ENCODE results near the gene EXOC6.

EXOC6 gene

DNA sequence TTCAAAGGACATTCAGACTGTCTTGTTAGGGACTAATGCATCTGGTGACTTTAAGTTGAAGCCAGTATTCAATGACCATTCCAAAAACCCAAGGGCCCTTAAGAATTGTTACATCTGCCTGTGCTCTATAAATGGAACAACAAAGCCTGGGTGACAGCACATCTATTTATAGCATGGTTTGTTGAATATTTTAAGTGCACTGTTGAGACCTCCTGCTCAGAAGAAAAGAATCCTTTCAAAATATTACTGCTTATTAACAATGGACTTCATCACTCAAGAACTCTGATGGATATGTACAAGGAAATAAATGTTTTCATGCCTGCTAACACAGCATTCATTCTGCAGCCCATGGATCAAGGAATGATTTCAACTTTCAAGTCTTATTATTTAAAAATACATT, 179.2 kb downstream of the EXOC6 start:
- FAIRE-seq, result no peak

DNA sequence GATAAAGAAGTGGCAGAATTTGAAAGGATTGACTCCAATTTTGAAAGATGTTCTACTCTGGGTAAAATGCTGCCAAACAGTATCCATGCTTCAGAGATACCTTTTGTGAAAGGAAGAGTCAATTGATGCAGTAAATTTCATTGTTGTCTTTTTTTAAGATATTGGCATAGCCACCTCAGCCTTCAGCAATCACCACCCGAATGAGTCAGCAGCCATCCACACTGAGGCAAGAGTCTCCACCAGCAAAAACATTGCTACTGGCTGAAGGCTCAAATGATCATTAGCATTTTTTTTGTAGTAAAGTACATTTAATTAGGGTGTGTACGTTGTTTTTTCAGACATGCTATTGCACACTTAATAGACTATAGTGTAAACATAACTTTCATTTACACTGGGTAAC, 180.6 kb downstream of the EXOC6 start:
- no peak for FAIRE-seq

- FAIRE-seq, result peak; percentile 90
These were observed 182.1 kb downstream of the EXOC6 start for GRCh38 chr10:93030409-93030808.

DNA sequence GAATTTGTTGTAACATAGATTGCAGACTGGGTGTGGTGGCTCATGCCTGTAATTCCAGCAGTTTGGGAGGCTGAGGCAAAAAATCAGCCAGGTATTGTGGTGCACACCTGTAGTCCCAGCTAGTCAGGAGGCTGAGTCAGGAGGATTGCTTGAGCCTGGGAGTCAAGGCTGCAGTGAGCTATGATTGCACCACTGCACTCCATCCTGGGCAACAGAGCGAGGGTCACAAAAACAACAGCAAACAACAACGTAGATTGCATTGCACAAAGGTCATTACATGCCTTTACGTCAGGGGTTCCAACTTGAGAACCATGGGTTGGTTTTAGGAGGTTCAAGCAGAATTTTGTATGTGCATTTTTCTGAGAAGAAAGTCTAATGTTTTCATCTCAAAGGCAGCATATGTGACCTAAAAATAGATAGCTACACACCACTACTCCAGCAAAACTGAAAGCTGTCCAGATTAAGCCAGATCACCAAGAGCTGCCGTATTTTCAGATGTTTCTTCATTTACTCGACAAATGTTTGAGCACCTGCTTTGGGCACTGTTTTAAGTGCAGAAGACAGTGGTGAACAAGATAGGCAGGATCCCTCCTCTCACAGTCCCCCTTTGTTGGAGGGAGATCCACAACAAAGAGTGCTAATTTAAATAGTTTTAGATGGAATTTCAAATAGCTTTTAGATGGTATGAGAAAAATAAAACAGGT, 183.9 kb downstream of the EXOC6 start:
- FAIRE-seq, result no peak

DNA sequence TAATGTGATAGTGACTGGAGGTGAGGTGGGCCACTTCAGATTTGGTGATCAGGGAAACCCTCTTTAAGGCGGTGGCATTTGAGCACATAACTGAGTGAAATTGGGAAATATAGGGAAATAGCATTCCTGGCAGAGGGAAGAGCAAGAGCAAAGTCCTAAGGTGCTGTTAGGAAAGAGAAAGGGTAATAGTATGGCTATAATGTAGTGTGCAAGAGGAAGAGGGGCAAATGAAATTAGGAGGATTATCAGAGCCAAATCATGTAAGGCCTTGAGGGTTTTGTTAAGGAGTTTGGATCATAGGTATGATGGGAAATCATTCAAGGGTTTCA, 184.5 kb downstream of the EXOC6 start:
- FAIRE-seq, result no peak

GRCh38 chr10:93034426-93034825, 186.1 kb downstream of the EXOC6 start:
- FAIRE-seq, result no peak

DNA sequence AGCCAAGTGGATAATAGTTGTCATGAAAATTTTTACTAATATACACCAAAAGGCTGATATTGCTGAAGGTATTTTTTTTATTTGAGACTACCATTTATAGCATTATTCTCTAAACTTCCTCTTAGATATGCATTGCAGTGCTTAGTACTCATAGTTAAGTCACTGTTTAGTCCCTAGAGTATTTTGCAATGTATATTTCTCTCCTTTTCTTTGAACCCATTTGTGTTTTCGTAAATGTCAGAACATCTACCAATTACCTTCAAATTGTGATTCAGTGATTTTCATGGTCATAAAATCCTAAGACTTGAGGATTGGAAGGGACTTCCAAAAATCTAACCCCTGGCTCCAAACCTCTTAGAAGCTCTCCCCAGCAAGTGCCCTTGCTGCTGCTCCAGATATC, 190.8 kb downstream of the EXOC6 start:
- no peak for FAIRE-seq

- FAIRE-seq, result no peak
These were observed 191.4 kb downstream of the EXOC6 start for GRCh38 chr10:93039721-93040120.

DNA sequence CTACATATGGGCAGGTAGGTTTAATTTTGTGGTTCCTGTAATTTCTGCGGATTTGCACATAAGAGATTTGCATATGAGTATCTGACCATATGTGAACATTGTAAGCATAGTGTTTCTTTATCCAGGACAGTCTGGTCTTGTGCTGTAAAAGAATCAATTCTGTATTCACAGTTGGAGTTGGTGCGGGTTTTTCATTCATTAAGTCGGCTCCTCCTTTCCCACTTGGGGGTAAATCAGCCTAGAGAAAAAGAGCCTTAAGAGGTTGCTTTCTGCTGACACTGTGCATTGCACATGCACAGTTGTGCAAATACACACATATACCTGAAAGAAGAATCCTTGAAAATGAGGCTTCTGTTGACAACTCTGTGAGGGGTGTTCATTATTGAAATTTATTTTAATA, 206.2 kb downstream of the EXOC6 start:
- FAIRE-seq, result no peak

DNA sequence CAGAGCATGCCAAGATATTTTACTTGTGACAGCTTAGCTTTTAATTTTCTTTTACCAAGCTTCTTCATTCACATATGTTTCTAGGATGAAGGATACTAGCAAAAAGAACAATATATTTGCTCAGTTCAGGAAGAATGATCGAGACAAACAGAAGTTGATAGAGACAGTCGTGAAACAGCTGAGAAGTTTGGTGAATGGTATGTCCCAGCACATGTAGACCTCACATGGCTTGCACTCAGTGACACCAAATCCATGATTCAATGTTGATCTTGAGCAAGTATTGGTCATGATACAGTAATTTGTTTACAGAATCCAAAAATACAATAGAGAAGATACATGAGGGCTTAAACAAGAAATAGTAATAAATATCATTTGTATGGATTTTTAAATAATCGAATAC, 209.8 kb downstream of the EXOC6 start:
- FAIRE-seq, result no peak

GRCh38 chr10:93059975-93060886, 211.9 kb downstream of the EXOC6 start, which contains the start of gene CYP26C1:
TSS of gene CYP26C1 (plus strand) at chr10:93060798. CDS start at chr10:93061264, 466 bp downstream.
- no peak for FAIRE-seq

- FAIRE-seq, result no peak
These were observed 212.7 kb downstream of the EXOC6 start for GRCh38 chr10:93060887-93061593.

DNA sequence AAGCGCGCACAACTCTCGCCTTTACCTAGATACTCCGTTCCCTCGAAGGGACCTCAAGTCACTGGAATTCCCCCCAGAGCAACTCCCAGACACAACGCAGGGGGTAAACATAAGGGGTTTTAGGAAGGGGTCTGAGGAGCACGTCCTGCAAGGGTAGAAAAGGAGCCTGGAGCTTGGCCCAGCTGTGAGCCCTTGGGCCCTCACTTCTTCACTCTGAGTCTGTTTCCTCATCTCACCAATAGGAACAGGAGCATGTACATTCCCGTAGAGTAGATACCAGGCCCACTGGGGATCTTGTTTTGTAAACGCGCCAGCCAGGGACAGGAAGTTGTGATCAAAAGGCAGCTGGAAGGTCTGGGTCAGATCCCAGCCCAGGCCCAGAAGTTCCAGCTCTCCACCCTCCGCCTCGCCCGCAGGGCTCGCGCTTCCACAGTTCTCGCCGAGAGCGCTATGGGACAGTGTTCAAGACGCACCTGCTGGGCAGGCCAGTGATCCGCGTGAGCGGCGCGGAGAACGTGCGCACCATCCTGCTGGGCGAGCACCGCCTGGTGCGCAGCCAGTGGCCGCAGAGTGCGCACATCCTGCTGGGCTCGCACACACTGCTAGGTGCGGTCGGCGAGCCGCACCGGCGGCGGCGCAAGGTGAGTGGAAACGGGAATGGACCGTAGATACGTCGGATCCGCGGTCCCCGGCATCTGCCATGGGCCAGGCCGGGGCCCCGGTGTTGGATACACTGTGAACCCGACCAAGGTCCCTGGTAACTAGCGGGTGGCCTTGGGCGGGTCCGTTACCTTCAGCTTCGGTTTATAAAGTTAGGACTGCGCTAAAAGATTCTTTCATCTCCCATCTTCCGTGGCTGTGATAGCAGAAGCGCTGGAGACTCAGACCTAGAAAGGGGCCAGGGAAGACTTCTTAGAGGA, 213.5 kb downstream of the EXOC6 start:
- FAIRE-seq, result no peak

DNA sequence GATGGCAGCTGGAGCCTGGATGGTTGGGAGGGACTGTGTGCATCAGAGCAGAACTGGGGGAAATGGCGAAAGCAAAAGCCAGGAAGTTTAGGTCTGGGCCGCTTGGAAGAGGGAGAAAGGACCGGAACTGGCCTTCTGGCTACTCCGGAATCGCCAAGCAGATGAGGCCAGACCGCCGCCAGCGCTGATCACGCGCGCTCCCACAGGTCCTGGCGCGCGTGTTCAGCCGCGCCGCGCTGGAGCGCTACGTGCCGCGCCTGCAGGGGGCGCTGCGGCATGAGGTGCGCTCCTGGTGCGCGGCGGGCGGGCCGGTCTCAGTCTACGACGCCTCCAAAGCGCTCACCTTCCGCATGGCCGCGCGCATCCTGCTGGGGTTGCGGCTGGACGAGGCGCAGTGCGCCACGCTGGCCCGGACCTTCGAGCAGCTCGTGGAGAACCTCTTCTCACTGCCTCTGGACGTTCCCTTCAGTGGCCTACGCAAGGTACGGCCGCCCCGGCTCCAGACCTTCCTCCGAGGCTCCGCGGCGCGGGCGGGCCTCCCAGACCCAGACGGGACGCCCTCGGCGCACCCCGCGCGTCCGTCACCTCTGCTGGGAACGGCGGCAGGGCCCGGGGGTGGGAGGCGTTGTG, 214.3 kb downstream of the EXOC6 start:
- no peak for FAIRE-seq

DNA sequence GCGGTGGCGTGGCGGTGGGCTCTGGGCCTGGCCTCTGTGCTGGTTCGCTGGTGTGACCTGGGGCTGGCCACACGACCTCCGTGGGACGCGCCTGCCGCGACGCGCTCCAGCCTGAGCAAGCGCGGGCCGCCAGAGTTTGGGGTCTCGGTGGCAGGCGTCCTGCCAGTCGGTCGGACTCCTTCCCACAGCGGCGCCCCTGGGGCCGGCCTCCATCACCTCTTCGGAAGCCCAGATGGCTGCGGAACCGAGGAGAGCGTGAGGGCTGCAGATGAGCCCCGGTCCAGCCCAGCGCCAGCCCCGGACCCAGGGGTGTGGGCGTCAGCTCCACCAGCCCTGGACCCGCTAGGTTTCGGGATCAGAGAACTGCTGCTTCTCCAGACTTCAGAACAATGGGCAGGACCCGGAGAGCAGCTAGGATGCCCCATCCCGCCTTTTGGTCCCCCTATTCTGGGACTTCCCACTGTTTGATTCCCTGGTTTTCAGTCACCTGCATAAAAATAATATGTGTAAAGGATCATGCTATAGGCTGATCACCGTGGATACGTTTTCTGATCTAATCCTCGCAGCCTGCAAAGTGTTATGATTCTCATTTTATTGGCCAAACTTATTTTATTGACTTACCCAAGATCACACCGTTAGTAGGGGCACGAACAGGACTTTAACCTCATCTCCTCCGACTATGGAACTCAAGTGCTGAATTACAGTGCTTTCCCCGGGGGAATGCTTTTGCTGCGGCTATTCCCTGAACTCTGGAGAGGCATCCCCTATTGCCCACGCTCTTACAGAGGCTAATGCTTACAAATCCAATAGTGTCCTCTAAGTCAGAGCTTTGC, 215.0 kb downstream of the EXOC6 start:
- FAIRE-seq, result no peak

GRCh38 chr10:93063977-93064660, 215.8 kb downstream of the EXOC6 start:
- no peak for FAIRE-seq

DNA sequence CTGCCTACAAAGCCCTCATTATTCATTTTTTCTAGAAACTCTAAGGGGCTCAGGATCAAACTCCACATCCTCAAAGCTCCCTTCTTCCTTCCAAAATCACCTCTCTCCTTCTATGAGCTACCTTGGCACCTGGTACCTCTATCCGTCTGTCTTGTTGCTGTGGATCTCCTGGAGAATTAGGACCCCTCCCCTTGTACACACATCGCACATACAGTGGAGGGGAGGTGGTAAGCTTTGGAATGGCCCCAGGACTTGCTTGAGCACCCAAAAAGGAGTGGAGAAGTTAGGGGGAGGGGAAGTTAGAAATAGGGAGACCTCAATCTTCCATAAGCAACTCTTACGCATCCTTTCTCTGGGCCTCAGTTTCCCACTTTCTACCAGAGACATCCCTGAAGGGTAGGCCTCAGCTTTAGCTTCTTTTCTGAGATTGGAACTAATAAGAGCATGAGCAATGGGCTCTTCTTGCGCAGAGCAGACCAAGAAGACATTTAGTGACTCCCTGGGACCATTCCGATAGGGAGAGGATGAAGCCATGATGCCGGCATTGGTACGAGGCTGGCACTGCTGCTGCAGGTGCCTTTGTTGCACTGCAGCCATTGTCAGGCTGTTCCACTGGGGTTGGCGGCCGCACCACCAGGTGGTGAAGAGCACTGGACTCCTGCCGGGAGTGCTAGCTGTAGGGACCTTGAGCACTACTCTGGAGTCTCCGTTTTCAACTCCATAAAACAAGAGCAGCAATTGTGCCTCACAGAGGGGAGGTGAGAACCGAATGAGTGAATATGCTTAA, 216.7 kb downstream of the EXOC6 start:
- no peak for FAIRE-seq

GRCh38 chr10:93065675-93066543, 217.6 kb downstream of the EXOC6 start:
- FAIRE-seq, result no peak

- no peak for FAIRE-seq
These were observed 218.2 kb downstream of the EXOC6 start for GRCh38 chr10:93066544-93066913.

All from endometrium (tissue), 2 donors.